B cell (primary cell): ENCODE data around the gene DIRAS1.

Source experiments
- EZH2 ChIP-seq: IDR thresholded peaks from 2 replicates; pipeline ENCODE4 v1.6.1; 2012; ENCODE audit warnings: borderline replicate concordance, low read depth, mild to moderate bottlenecking, moderate library complexity, low read length; ENCODE audit not compliant: insufficient read depth, poor library complexity, severe bottlenecking
- TF ChIP-seq, protein P1 (sequence below): fragments of 200-600 bp; IDR thresholded peaks from one replicate; pipeline ENCODE4 v1.8.0; 2022; ENCODE audit warnings: antibody characterized with exemption, mild to moderate bottlenecking

DNA sequence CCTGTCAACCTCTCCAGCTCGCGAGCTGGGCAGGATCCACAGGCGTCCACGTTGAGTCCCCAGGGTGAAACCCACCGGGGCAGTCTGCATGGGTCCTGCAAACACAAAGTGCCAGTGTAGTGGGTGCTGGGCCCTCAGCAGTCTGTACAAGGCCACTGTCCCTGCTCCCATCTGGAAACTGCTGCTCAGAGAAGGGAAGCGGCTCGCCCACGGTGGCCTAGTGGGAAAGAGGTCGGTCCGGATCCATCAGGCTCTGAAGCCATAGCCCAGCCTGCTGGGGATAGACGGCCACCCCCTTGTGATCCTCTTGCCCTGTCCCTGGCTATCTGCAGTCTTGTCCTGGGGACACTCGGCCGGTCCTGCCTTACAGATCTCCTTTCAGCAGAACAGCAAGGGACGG lies 2.6 kb upstream of the DIRAS1 start:
- TF ChIP-seq, protein P1, sequence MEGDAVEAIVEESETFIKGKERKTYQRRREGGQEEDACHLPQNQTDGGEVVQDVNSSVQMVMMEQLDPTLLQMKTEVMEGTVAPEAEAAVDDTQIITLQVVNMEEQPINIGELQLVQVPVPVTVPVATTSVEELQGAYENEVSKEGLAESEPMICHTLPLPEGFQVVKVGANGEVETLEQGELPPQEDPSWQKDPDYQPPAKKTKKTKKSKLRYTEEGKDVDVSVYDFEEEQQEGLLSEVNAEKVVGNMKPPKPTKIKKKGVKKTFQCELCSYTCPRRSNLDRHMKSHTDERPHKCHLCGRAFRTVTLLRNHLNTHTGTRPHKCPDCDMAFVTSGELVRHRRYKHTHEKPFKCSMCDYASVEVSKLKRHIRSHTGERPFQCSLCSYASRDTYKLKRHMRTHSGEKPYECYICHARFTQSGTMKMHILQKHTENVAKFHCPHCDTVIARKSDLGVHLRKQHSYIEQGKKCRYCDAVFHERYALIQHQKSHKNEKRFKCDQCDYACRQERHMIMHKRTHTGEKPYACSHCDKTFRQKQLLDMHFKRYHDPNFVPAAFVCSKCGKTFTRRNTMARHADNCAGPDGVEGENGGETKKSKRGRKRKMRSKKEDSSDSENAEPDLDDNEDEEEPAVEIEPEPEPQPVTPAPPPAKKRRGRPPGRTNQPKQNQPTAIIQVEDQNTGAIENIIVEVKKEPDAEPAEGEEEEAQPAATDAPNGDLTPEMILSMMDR, result no peak
- no peak for TF ChIP-seq EZH2
